Measurements from ENCODE around the gene MPND.
A peak's percentile ranks its signal among the peaks of the same experiment; 100 is the strongest.

The MPND gene

GRCh38 chr19:4385291-4386040, 42.1 kb downstream of the MPND start:
- DNase-seq = no peak

- no peak for DNase-seq
Observed at GRCh38 chr19:4386041-4386782, 42.9 kb downstream of the MPND start.

- no peak for DNase-seq
Observed at GRCh38 chr19:4388337-4389063, 45.1 kb downstream of the MPND start.

- no peak for DNase-seq
Observed at GRCh38 chr19:4389064-4389375, 45.7 kb downstream of the MPND start.

- DNase-seq = no peak
Observed at GRCh38 chr19:4389511-4390016, 46.2 kb downstream of the MPND start.

- DNase-seq = no peak
Observed at GRCh38 chr19:4390017-4390566, 46.7 kb downstream of the MPND start.

GRCh38 chr19:4390567-4391305, 47.4 kb downstream of the MPND start:
- DNase-seq = no peak

- DNase-seq = no peak
Observed at GRCh38 chr19:4391306-4391693, 47.9 kb downstream of the MPND start.

GRCh38 chr19:4391701-4392483, 48.5 kb downstream of the MPND start:
- DNase-seq = no peak

- no peak for DNase-seq
Observed at GRCh38 chr19:4393947-4394590, 50.7 kb downstream of the MPND start.

- no peak for DNase-seq
Observed at GRCh38 chr19:4396949-4397783, 53.8 kb downstream of the MPND start.

- DNase-seq = no peak
Observed at GRCh38 chr19:4399812-4400134, 56.4 kb downstream of the MPND start.

- peak; percentile 93 for DNase-seq
Observed at GRCh38 chr19:4400135-4400936, 57.0 kb downstream of the MPND start, which contains the start of gene SH3GL1. TSS of gene SH3GL1 (minus strand) at chr19:4400547. CDS start at chr19:4400368, 179 bp downstream.

- no peak for DNase-seq
Observed at GRCh38 chr19:4401769-4402170, 58.4 kb downstream of the MPND start.

- peak; percentile 99 for DNase-seq
Observed at GRCh38 chr19:4402171-4403004, 59.0 kb downstream of the MPND start, which contains the start of gene CHAF1A. TSS of gene CHAF1A (plus strand) at chr19:4402640. CDS start at chr19:4402763, 123 bp downstream.

GRCh38 chr19:4403005-4403761, 59.8 kb downstream of the MPND start:
- DNase-seq = peak; percentile 10

- no peak for DNase-seq
Observed at GRCh38 chr19:4405977-4406376, 62.6 kb downstream of the MPND start.

- no peak for DNase-seq
Observed at GRCh38 chr19:4406626-4407025, 63.3 kb downstream of the MPND start.
